ENCODE data around the gene MX2. TPM values are rescaled to one million over a fixed set of nuclear protein-coding genes. Genes with fewer than 3 reads are reported as not detected.

Gene MX2
- total RNA-seq, 2 donors from 2014 or later, result 2.3 to 12.2 TPM

DNA sequence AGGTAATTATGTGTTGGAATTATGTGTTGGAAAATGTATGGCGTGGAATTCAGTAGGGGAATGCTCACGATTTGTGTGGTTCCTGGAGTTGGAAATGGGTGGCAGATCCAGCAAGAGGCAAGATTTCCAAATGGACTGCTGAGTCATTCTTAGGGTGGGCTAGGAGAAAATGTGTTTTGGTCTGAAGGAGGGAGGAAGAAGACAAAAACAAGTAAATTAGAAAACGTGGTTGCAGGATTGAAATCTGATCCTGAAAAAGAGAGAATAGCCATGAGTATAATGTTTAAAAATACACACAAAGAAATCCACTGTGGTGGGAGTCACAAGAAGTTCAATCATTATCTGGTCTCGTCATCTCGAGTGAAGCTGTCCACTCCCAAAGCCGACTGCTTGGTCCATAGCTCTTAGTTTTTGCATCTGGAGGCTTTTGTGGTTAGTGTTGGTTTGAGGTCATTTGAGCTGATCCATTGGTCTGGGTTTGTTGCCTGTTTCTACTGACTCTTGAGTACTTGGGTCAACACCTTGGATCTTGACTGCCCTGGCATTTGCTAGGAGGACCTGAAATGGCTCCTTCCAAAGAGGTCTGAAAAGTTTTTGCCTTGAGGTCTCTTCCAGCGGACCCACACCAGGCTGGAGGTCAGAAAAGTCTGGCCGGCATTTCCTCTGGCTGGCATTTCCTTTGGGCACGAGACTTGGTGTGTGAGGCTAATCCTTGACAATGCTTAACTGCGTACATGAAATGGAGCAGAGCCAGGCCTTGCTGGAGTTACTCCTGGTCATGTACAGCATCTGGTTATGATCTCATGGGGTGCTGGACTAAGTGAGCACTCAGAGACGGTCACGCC lies 9.2 kb downstream of the MX2 start:
- no peak for TF ChIP-seq POLR2A (IDR thresholded peaks at IDR 0.05)
- TF ChIP-seq, protein P1, sequence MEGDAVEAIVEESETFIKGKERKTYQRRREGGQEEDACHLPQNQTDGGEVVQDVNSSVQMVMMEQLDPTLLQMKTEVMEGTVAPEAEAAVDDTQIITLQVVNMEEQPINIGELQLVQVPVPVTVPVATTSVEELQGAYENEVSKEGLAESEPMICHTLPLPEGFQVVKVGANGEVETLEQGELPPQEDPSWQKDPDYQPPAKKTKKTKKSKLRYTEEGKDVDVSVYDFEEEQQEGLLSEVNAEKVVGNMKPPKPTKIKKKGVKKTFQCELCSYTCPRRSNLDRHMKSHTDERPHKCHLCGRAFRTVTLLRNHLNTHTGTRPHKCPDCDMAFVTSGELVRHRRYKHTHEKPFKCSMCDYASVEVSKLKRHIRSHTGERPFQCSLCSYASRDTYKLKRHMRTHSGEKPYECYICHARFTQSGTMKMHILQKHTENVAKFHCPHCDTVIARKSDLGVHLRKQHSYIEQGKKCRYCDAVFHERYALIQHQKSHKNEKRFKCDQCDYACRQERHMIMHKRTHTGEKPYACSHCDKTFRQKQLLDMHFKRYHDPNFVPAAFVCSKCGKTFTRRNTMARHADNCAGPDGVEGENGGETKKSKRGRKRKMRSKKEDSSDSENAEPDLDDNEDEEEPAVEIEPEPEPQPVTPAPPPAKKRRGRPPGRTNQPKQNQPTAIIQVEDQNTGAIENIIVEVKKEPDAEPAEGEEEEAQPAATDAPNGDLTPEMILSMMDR (IDR thresholded peaks at IDR 0.05), result no peak
- intact Hi-C loops (cut with DNase I), result no loop called here
- Histone ChIP-seq H3K36me3 (replicated peaks in 1 of 2; ENCODE audit: insufficient read depth in 1 of 2, low read depth in 2 of 2) (no peaks in the 10 kb centered on the region), H3K4me1 (peaks cover 18% of the 10 kb centered on the region), H3K9me3 (no peaks in the 10 kb centered on the region), H3K4me3 (no peak overlapping the region), H3K27me3 (no peaks in the 10 kb centered on the region), H3K27ac (no peak overlapping the region)
- ATAC-seq, result no peak
- DNase-seq, result peak in 2 of 4 donors; percentile 17 to 33
- 76 to 77% methylated on average over 11 to 12 of the region's 12 CpGs for WGBS, 2 donors

DNA sequence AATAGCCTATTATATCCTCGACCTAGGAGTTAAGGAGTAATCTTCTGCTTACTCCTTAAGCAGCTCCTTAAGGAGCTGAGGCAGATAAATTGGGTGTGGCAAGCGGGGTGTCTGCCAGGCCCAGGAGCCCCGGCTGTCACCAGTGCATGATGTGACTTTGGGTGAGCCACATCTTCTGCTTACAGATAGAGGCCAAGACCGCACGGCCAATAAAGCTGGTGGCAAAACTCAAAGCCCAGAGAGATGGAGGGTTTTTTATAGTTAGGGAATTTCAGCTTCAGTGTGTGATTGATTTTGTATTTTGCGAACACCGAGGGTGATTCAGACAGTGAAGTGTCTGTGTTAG lies 9.8 kb downstream of the MX2 start:
- no peak for TF ChIP-seq POLR2A (IDR thresholded peaks at IDR 0.05)
- TF ChIP-seq, protein P1 (IDR thresholded peaks at IDR 0.05), result no peak
- no peak overlapping the region for H3K4me3 ChIP-seq
- ATAC-seq, result no peak
- H3K9me3 ChIP-seq, result no peaks in the 10 kb centered on the region
- H3K27ac ChIP-seq, result no peak overlapping the region
- WGBS, 2 donors, result 87 to 91% methylated on average over 7 of the region's 7 CpGs
- no peaks in the 10 kb centered on the region for H3K27me3 ChIP-seq
- H3K36me3 ChIP-seq (replicated peaks in 1 of 2; ENCODE audit: insufficient read depth in 1 of 2, low read depth in 2 of 2), result no peaks in the 10 kb centered on the region
- no peak for DNase-seq
- H3K4me1 ChIP-seq, result peaks cover 13% of the 10 kb centered on the region
- intact Hi-C loops (cut with DNase I), result no loop called here

DNA sequence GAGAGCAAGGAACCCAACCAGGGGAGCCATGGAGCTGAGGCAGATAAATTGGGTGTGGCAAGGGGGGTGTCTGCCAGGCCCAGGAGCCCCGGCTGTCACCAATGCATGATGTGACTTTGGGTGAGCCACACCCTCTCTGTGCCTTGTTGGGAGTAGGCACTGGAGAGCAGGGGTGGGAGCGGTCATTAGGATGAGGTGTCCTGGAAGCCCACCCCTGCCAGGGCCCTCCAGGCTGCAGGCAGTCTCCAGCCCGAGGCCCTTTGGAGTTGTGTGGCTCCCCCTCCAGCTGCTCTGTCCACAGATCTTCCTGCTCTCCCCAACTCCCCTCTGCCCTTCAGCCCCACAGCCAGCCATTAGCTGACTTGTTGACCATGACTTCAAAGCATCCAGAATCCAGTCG lies 11.4 kb downstream of the MX2 start:
- intact Hi-C loops (cut with DNase I), result no loop called here
- Histone ChIP-seq H3K4me1 (peaks cover 10% of the 10 kb centered on the region), H3K27ac (no peak overlapping the region), H3K9me3 (no peaks in the 10 kb centered on the region), H3K27me3 (no peaks in the 10 kb centered on the region), H3K36me3 (replicated peaks in 1 of 2; ENCODE audit: insufficient read depth in 1 of 2, low read depth in 2 of 2) (no peaks in the 10 kb centered on the region), H3K4me3 (no peak overlapping the region)
- no peak for TF ChIP-seq POLR2A (IDR thresholded peaks at IDR 0.05)
- TF ChIP-seq, protein P1 (IDR thresholded peaks at IDR 0.05), result no peak
- WGBS, 2 donors, result 74 to 78% methylated on average over 3 to 4 of the region's 4 CpGs
- DNase-seq (no peak), ATAC-seq (no peak)

DNA sequence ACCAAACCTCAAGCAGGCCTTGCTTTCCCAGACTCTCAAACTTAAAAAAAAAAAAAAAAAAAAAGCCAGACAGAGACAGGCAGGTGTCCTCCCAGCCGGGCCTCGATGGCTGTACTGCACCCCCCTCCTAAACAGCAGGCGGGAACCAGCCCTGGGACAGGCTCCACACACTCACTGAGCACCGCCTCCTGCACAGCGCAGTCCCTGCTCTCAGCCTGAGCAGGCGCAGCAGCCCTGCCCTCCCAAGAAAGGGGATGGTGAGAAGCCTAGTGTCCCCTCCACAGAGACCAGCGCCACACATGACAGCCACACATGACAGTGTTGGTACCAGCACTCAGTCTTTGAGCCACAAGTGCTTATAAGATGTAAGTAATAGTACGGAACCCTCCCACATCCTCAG lies 11.9 kb downstream of the MX2 start:
- H3K4me3 ChIP-seq, result no peak overlapping the region
- no peaks in the 10 kb centered on the region for H3K27me3 ChIP-seq
- intact Hi-C loops (cut with DNase I), result no loop called here
- H3K9me3 ChIP-seq, result no peaks in the 10 kb centered on the region
- DNase-seq (no peak), ATAC-seq (no peak)
- TF ChIP-seq, protein P1 (IDR thresholded peaks at IDR 0.05), result no peak
- no peak for TF ChIP-seq POLR2A (IDR thresholded peaks at IDR 0.05)
- H3K4me1 ChIP-seq, result peaks cover 8% of the 10 kb centered on the region
- WGBS, 2 donors, result 88 to 90% methylated on average over 8 of the region's 8 CpGs
- no peaks in the 10 kb centered on the region for H3K36me3 ChIP-seq (replicated peaks in 1 of 2; ENCODE audit: insufficient read depth in 1 of 2, low read depth in 2 of 2)
- no peak overlapping the region for H3K27ac ChIP-seq

Measured in body of pancreas (tissue), 4 donors.